ENCODE data around the gene TERT. TPM values are rescaled to one million over a fixed set of nuclear protein-coding genes. Genes with fewer than 3 reads are reported as not detected.

The TERT gene
- total and polyA plus RNA-seq, 8 donors: 0.09 to 0.35 (median 0.14) TPM

DNA sequence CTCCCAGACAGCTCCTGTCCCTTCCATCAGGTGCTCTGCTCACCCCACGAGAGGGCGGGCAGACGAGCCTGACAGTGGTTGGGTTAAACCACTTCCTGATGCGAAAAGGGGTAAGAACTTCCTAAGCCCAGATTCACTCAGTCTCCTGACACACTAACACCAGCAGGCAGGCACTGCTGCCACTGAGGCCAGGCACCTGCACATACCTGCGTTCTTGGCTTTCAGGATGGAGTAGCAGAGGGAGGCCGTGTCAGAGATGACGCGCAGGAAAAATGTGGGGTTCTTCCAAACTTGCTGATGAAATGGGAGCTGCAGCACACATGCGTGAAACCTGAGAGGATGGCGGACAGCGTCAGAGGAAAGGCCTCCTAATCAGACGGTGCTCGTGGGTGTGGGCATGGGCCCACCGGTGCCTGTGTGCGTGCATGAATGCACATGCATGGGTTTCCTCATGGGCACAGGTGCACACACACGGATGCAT lies 39.7 kb downstream of the TERT start:
- H3K9me3 ChIP-seq: no peaks in the 10 kb centered on the region
- peaks cover 0 to 6% of the 10 kb centered on the region in 2 donors for H3K27me3 ChIP-seq
- intact Hi-C loops (cut with DNase I): no loop called here
- no peaks in the 10 kb centered on the region for H3K4me1 ChIP-seq
- no peaks in the 10 kb centered on the region for H3K36me3 ChIP-seq
- TF ChIP-seq, protein P1, sequence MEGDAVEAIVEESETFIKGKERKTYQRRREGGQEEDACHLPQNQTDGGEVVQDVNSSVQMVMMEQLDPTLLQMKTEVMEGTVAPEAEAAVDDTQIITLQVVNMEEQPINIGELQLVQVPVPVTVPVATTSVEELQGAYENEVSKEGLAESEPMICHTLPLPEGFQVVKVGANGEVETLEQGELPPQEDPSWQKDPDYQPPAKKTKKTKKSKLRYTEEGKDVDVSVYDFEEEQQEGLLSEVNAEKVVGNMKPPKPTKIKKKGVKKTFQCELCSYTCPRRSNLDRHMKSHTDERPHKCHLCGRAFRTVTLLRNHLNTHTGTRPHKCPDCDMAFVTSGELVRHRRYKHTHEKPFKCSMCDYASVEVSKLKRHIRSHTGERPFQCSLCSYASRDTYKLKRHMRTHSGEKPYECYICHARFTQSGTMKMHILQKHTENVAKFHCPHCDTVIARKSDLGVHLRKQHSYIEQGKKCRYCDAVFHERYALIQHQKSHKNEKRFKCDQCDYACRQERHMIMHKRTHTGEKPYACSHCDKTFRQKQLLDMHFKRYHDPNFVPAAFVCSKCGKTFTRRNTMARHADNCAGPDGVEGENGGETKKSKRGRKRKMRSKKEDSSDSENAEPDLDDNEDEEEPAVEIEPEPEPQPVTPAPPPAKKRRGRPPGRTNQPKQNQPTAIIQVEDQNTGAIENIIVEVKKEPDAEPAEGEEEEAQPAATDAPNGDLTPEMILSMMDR (IDR thresholded peaks at IDR 0.05): no peak
- no peak overlapping the region for H3K4me3 ChIP-seq
- peak in 1 of 4 donors; percentile 53 for DNase-seq
- no peak overlapping the region for H3K27ac ChIP-seq
- ATAC-seq: no peak

DNA sequence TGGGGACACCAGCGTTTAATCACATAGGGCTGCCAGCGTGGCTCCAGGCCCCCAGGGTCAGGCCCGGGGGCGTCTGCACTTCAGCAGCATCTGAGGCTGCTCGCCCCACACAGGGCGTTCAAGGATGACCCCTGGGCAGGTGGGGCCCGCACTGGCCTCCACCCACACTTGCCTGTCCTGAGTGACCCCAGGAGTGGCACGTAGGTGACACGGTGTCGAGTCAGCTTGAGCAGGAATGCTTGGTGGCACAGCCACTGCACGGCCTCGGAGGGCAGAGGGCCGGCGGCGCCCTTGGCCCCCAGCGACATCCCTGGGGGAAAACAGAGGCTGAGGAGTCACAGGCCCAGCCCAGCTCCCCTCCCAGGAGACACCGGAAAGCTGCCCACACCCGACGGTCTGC lies 40.7 kb downstream of the TERT start:
- DNase-seq: peak in 1 of 4 donors; percentile 66
- H3K9me3 ChIP-seq: no peaks in the 10 kb centered on the region
- peaks cover 0 to 14% of the 10 kb centered on the region in 2 donors for H3K27me3 ChIP-seq
- intact Hi-C loops (cut with DNase I): no loop called here
- no peak for ATAC-seq
- H3K36me3 ChIP-seq: no peaks in the 10 kb centered on the region
- H3K4me3 ChIP-seq: no peak overlapping the region
- H3K27ac ChIP-seq: no peak overlapping the region
- no peaks in the 10 kb centered on the region for H3K4me1 ChIP-seq
- TF ChIP-seq, protein P1 (IDR thresholded peaks at IDR 0.05): no peak

DNA sequence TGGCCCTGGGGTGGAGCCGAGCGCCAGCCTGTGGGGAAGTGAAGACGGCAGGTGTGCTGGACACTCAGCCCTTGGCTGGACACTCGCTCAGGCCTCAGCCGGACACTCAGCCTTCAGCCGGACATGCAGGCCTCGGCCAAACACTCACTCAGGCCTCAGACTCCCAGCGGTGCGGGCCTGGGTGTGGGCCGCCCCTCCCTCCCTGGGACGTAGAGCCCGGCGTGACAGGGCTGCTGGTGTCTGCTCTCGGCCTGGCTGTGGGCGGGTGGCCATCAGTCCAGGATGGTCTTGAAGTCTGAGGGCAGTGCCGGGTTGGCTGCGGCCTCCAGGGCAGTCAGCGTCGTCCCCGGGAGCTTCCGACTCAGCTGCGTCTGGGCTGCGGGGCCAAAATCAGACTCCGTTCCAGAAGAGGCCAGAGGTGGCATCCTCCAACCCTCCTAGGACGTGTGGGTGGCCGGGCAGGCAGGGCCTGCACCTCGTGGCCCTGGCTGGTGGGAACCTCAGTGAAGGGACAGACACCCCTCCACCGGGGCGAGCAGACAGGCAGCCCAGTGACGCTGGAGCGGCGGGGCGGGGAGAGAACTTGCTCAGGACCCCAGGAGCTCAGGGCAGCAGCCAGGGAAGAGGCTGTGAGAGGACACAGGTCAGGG lies 41.3 kb downstream of the TERT start:
- Histone ChIP-seq H3K9me3 (no peaks in the 10 kb centered on the region), H3K36me3 (no peaks in the 10 kb centered on the region), H3K4me3 (no peak overlapping the region), H3K27me3 (peaks cover 0 to 20% of the 10 kb centered on the region in 2 donors), H3K27ac (no peak overlapping the region), H3K4me1 (no peaks in the 10 kb centered on the region)
- intact Hi-C loops (cut with DNase I): no loop called here
- DNase-seq: no peak
- TF ChIP-seq, protein P1 (IDR thresholded peaks at IDR 0.05): no peak
- ATAC-seq: no peak

DNA sequence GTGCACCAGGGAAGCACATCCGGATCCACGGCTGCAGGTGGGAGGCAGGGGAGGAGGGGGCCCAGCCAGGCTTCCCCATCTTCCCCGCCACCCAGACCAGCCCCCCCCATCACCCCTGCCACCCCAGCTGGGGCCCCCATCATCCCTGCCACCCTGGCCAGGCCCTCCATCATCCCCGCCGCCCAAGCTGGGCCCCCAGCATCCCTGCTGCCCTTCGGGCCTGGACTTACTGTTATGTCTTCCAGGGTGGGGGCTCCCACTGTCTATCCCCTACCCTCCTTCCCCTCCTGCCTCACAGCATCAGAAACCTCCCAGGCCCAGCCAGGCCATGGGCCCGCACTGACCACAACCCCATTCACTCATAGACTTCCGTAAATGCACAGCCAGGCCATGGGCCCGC lies 42.2 kb downstream of the TERT start:
- no peak for ATAC-seq
- H3K27me3 ChIP-seq: peaks cover 0 to 28% of the 10 kb centered on the region in 2 donors
- H3K27ac ChIP-seq: no peak overlapping the region
- no peaks in the 10 kb centered on the region for H3K4me1 ChIP-seq
- intact Hi-C loops (cut with DNase I): no loop called here
- DNase-seq: peak in 1 of 4 donors; percentile 51
- TF ChIP-seq, protein P1 (IDR thresholded peaks at IDR 0.05): no peak
- no peak overlapping the region for H3K4me3 ChIP-seq
- no peaks in the 10 kb centered on the region for H3K36me3 ChIP-seq
- H3K9me3 ChIP-seq: no peaks in the 10 kb centered on the region

DNA sequence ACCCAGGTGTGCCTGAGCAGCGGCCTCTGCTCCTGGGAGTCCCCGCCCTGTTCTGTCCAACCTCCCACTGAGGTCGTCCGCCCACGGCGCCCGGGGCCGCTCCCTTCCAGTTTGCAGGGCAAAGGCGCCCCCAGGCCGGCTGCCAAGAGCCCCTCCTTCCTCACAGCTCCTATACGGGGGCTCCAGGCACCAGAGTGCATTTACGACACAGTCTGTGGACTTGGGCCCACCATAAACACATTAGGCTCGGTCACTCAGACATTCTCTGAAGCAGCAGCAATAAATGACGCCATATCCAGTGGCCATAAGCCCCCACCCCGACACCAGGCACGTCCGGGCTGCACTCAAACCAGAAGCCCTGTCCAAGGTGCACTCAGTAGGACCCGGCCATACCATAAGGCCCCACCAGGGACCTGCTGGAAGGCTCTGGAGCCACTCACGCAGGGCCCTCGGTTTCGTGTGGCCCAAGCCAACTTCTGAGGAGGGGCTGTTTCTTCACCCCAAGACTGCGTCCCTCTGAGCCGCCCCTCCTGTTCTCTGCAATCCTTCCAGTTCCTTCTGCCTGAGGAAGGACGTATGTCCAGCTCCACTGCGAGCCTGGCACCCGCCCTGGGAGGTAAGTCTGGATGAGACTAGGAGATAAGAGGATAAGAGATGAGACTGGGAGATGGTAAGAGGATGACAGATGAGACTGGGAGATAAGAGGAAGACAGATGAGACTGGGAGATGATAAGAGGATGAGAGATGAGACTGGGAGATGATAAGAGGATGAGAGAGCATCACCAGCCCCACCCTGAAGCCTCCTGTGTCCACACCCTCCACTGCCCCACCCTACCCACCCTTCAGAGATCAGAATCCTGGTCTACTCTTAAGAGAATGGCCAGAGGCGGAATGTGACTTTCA lies 42.9 kb downstream of the TERT start:
- peak in 1 of 4 donors; percentile 61 for DNase-seq
- intact Hi-C loops (cut with DNase I): no loop called here
- no peaks in the 10 kb centered on the region for H3K36me3 ChIP-seq
- no peak overlapping the region for H3K27ac ChIP-seq
- no peak overlapping the region for H3K4me3 ChIP-seq
- no peaks in the 10 kb centered on the region for H3K4me1 ChIP-seq
- TF ChIP-seq, protein P1 (IDR thresholded peaks at IDR 0.05): no peak
- H3K9me3 ChIP-seq: no peaks in the 10 kb centered on the region
- peaks cover 0 to 35% of the 10 kb centered on the region in 2 donors for H3K27me3 ChIP-seq
- no peak for ATAC-seq

Measured in left lung (tissue), 10 donors.